ENCODE measurements around the gene ARF3.

Gene ARF3

GRCh38 chr12:48969833-48970701 lies 12.8 kb upstream of the ARF3 start:
- H3K4me3 ChIP-seq (ENCODE audit: low read depth, low read length) = no peak overlapping the region; the same call in 1 of the 2 replicates
- TF ChIP-seq CTCF (IDR thresholded peaks at IDR 0.05; ENCODE audit: low read depth, low read length, missing control alignments) = peak; percentile 11
- DNase-seq (ENCODE audit: low read depth) = no peak

GRCh38 chr12:48969160-48969771 lies 12.0 kb upstream of the ARF3 start:
- H3K4me3 ChIP-seq (ENCODE audit: low read depth, low read length) = no peak overlapping the region
- no peak for TF ChIP-seq CTCF (IDR thresholded peaks at IDR 0.05; ENCODE audit: low read depth, low read length, missing control alignments)
- DNase-seq (ENCODE audit: low read depth) = no peak

- no peak for DNase-seq (ENCODE audit: low read depth)
- no peak overlapping the region for H3K4me3 ChIP-seq (ENCODE audit: low read depth, low read length)
- no peak for TF ChIP-seq CTCF (IDR thresholded peaks at IDR 0.05; ENCODE audit: low read depth, low read length, missing control alignments)
Measured at GRCh38 chr12:48968467-48968866, 11.2 kb upstream of the ARF3 start.

- DNase-seq (ENCODE audit: low read depth) = no peak
- no peak overlapping the region for H3K4me3 ChIP-seq (ENCODE audit: low read depth, low read length)
- no peak for TF ChIP-seq CTCF (IDR thresholded peaks at IDR 0.05; ENCODE audit: low read depth, low read length, missing control alignments)
Measured at GRCh38 chr12:48967991-48968390, 10.7 kb upstream of the ARF3 start.

GRCh38 chr12:48966177-48966895 lies 9.0 kb upstream of the ARF3 start:
- TF ChIP-seq CTCF (IDR thresholded peaks at IDR 0.05; ENCODE audit: low read depth, low read length, missing control alignments) = no peak
- no peak for DNase-seq (ENCODE audit: low read depth)
- H3K4me3 ChIP-seq (ENCODE audit: low read depth, low read length) = no peak overlapping the region

- no peak overlapping the region for H3K4me3 ChIP-seq (ENCODE audit: low read depth, low read length)
- no peak for TF ChIP-seq CTCF (IDR thresholded peaks at IDR 0.05; ENCODE audit: low read depth, low read length, missing control alignments)
- DNase-seq (ENCODE audit: low read depth) = no peak
Measured at GRCh38 chr12:48965298-48965838, 8.1 kb upstream of the ARF3 start.

Data from GM12864 (cell line).